Activated naive CD4-positive, alpha-beta T cell treated with anti-CD3 and anti-CD28 coated beads, Interleukin-2, amount 50 U/mL, for 72 hours (primary cell): ENCODE measurements around the gene SELENOW. TPM values are rescaled to one million over a fixed set of nuclear protein-coding genes. Genes with fewer than 3 reads are reported as not detected.
"Not testable (repeated sequence)": the region's sequence is repeated elsewhere in the genome, so short reads cannot be mapped to it uniquely, and the experiment has no call there.

Experiments
- ATAC-seq, 2 donors: fragments of 150-1000 bp; cut with Tn5 transposase; 2 replicates each; pipeline ENCODE4 v1.10.0; 2021; ENCODE audit warnings: mild to moderate bottlenecking in 2 of 2, moderate library complexity in 2 of 2
- DNase-seq, 2 donors: peaks; one replicate each; pipeline ENCODE4 v3.0.0; 2021 to 2022; ENCODE audit warnings: low spot score in 2 of 2
- H3K27ac Mint-ChIP-seq, 2 donors: one replicate each; pipeline ENCODE4 v1.8.0; 2022; ENCODE audit warnings: mild to moderate bottlenecking in 2 of 2, mixed read lengths in 2 of 2
- H3K36me3 Mint-ChIP-seq, 2 donors: one replicate each; pipeline ENCODE4 v1.8.0; 2022; ENCODE audit warnings: mixed read lengths in 2 of 2
- H3K9me3 Mint-ChIP-seq, 2 donors: one replicate each; pipeline ENCODE4 v1.8.0; 2022; ENCODE audit warnings: mixed read lengths in 2 of 2
- total RNA-seq, 2 donors: library from RNA; stranded (reverse); gene quantifications; one replicate each; pipeline ENCODE4 v1.2.3, GENCODE V29; 2022

Gene SELENOW
- total RNA-seq, 2 donors from 2014 or later: 120 TPM

GRCh38 chr19:47754206-47755064 lies 24.1 kb upstream of the SELENOW start:
- DNase-seq: no peak
- Mint-ChIP-seq H3K9me3 (no peaks in the 10 kb centered on the region), H3K27ac (peak overlapping the region; percentile 53 to 93), H3K36me3 (peaks cover 7 to 30% of the 10 kb centered on the region in 2 donors)
- no peak for ATAC-seq

GRCh38 chr19:47755065-47755761 lies 23.3 kb upstream of the SELENOW start:
- Mint-ChIP-seq H3K27ac (peak overlapping the region in 1 of 2 donors; percentile 68), H3K9me3 (no peaks in the 10 kb centered on the region), H3K36me3 (peaks cover 7 to 30% of the 10 kb centered on the region in 2 donors)
- no peak for ATAC-seq
- DNase-seq: no peak

- H3K9me3 Mint-ChIP-seq: no peaks in the 10 kb centered on the region
- ATAC-seq (peak in 1 of 2 donors; percentile 6), DNase-seq (no peak)
- H3K27ac Mint-ChIP-seq: peak overlapping the region in 1 of 2 donors; percentile 62
- peaks cover 7 to 30% of the 10 kb centered on the region in 2 donors for H3K36me3 Mint-ChIP-seq
Measured at GRCh38 chr19:47755762-47756626, 22.5 kb upstream of the SELENOW start.

- H3K9me3 Mint-ChIP-seq: no peaks in the 10 kb centered on the region
- ATAC-seq: peak in 1 of 2 donors; percentile 14
Measured at GRCh38 chr19:47756627-47756929, 21.9 kb upstream of the SELENOW start.

GRCh38 chr19:47756953-47757608 lies 21.4 kb upstream of the SELENOW start:
- DNase-seq (no peak), ATAC-seq (peak in 1 of 2 donors; percentile 9)
- peaks cover 7 to 30% of the 10 kb centered on the region in 2 donors for H3K36me3 Mint-ChIP-seq
- no peaks in the 10 kb centered on the region for H3K9me3 Mint-ChIP-seq
- peak overlapping the region in 1 of 2 donors; percentile 62 for H3K27ac Mint-ChIP-seq

More at GRCh38 chr19:47756627-47756929, 21.9 kb upstream of the SELENOW start:
- Mint-ChIP-seq H3K36me3 (peaks cover 7 to 30% of the 10 kb centered on the region in 2 donors), H3K27ac (peak overlapping the region in 1 of 2 donors; percentile 62)
- no peak for DNase-seq

- H3K9me3 Mint-ChIP-seq: no peaks in the 10 kb centered on the region
- ATAC-seq: no peak
- peak overlapping the region; percentile 62 to 82 for H3K27ac Mint-ChIP-seq
- no peak for DNase-seq
- peaks cover 7 to 30% of the 10 kb centered on the region in 2 donors for H3K36me3 Mint-ChIP-seq
Measured at GRCh38 chr19:47757617-47758442, 20.7 kb upstream of the SELENOW start.

GRCh38 chr19:47758443-47758804 lies 20.1 kb upstream of the SELENOW start:
- Mint-ChIP-seq H3K27ac (no peak overlapping the region), H3K9me3 (no peaks in the 10 kb centered on the region), H3K36me3 (peaks cover under 1 to 26% of the 10 kb centered on the region in 2 donors)
- DNase-seq (no peak), ATAC-seq (no peak)

- DNase-seq (no peak), ATAC-seq (no peak)
- Mint-ChIP-seq H3K36me3 (peaks cover 0 to 19% of the 10 kb centered on the region in 2 donors), H3K9me3 (no peaks in the 10 kb centered on the region), H3K27ac (no peak overlapping the region)
Measured at GRCh38 chr19:47760632-47760999, 17.9 kb upstream of the SELENOW start.

- Mint-ChIP-seq H3K36me3 (peaks cover 0 to 19% of the 10 kb centered on the region in 2 donors), H3K9me3 (no peaks in the 10 kb centered on the region), H3K27ac (no peak overlapping the region)
- ATAC-seq: no peak
- DNase-seq: no peak
Measured at GRCh38 chr19:47761566-47761965, 16.9 kb upstream of the SELENOW start.

GRCh38 chr19:47762151-47762550 lies 16.4 kb upstream of the SELENOW start:
- H3K27ac Mint-ChIP-seq: no peak overlapping the region
- no peaks in the 10 kb centered on the region for H3K9me3 Mint-ChIP-seq
- ATAC-seq: no peak
- DNase-seq: no peak
- H3K36me3 Mint-ChIP-seq: peaks cover 0 to 14% of the 10 kb centered on the region in 2 donors

- ATAC-seq: no peak
- no peaks in the 10 kb centered on the region for H3K9me3 Mint-ChIP-seq
- DNase-seq: no peak
- H3K36me3 Mint-ChIP-seq: peaks cover 0 to 12% of the 10 kb centered on the region in 2 donors
- no peak overlapping the region for H3K27ac Mint-ChIP-seq
Measured at GRCh38 chr19:47762615-47763308, 15.7 kb upstream of the SELENOW start.

- not testable (repeated sequence) for ATAC-seq, H3K36me3 Mint-ChIP-seq, H3K27ac Mint-ChIP-seq, H3K9me3 Mint-ChIP-seq, DNase-seq
Measured at GRCh38 chr19:47764705-47765104, 13.8 kb upstream of the SELENOW start.

- Mint-ChIP-seq H3K36me3 (no peaks in the 10 kb centered on the region), H3K27ac (peak overlapping the region in 1 of 2 donors; percentile 69), H3K9me3 (peaks cover 3% of the 10 kb centered on the region in 2 donors)
- DNase-seq (peak in 1 of 2 donors; percentile 53), ATAC-seq (peak; percentile 62)
Measured at GRCh38 chr19:47765523-47766358, 12.8 kb upstream of the SELENOW start.

- no peak overlapping the region for H3K27ac Mint-ChIP-seq
- no peaks in the 10 kb centered on the region for H3K36me3 Mint-ChIP-seq
- ATAC-seq: no peak
- H3K9me3 Mint-ChIP-seq: peaks cover 3% of the 10 kb centered on the region in 2 donors
- no peak for DNase-seq
Measured at GRCh38 chr19:47766359-47766620, 12.2 kb upstream of the SELENOW start.
